CD4-positive, alpha-beta T cell (primary cell): Measurements from ENCODE around the gene PRKN. TPM values are rescaled to one million over a fixed set of nuclear protein-coding genes. Genes with fewer than 3 reads are reported as not detected.

Experiments used
- ATAC-seq: fragments of 200-7000 bp; cut with Tn5 transposase; one replicate; pipeline ENCODE4 v1.10.0; 2022; ENCODE audit warnings: mild to moderate bottlenecking; ENCODE audit not compliant: poor library complexity
- CTCF ChIA-PET: fragments of 350-600 bp; sonication (Branson Sonifier 250); formaldehyde crosslinking; loops from one replicate; lab custom pipeline; 2021; ENCODE audit warnings: antibody characterized with exemption, inconsistent platforms; lab: Charles Lee
- POLR2A ChIA-PET: fragments of 350-600 bp; sonication (Branson Sonifier 250); formaldehyde crosslinking; loops from one replicate; lab custom pipeline; 2021; ENCODE audit warnings: antibody characterized with exemption, inconsistent platforms; lab: Charles Lee
- DNase-seq, 14 experiments: peaks; one replicate each; pipeline ENCODE4 v3.0.0-alpha.2; 2013 to 2020; ENCODE audit warnings: mixed read lengths in 2 of 14
- H3K27ac ChIP-seq, 2 donors: one replicate each; pipeline versions ENCODE4 v1.5.1 to v1.7.0; 2013; ENCODE audit warnings: low read length in 2 of 2, low read depth in 1 of 2, mild to moderate bottlenecking in 1 of 2
- H3K27me3 ChIP-seq, 2 experiments: 1 replicate in 1 of 2; 2 replicates in 1 of 2; pipeline versions ENCODE4 v1.6.1 to v1.7.0; 2013; ENCODE audit warnings: low read length in 2 of 2, control low read depth in 1 of 2, mild to moderate bottlenecking in 1 of 2, moderate library complexity in 1 of 2; ENCODE audit not compliant: insufficient read depth in 2 of 2, control insufficient read depth in 1 of 2
- H3K36me3 ChIP-seq: one replicate; pipeline ENCODE4 v1.6.1; 2013; ENCODE audit warnings: low read length, control low read depth; ENCODE audit not compliant: insufficient read depth
- H3K4me1 ChIP-seq: one replicate; pipeline ENCODE4 v1.6.1; 2013; ENCODE audit warnings: low read length, control low read depth; ENCODE audit not compliant: insufficient read depth
- H3K4me3 ChIP-seq: one replicate; pipeline ENCODE4 v1.5.1; 2013; ENCODE audit warnings: mild to moderate bottlenecking, low read length, moderate library complexity
- H3K9me3 ChIP-seq, 2 experiments: 1 replicate in 1 of 2; 2 replicates in 1 of 2; pipeline versions ENCODE4 v1.6.1 to v1.7.0; 2013; ENCODE audit warnings: low read length in 2 of 2, mild to moderate bottlenecking in 2 of 2, control low read depth in 1 of 2, moderate library complexity in 1 of 2; ENCODE audit not compliant: control insufficient read depth in 1 of 2, insufficient read depth in 1 of 2
- H3K27ac Mint-ChIP-seq: one replicate; pipeline ENCODE4 v1.8.0; 2020; ENCODE audit warnings: mixed read lengths
- H3K27me3 Mint-ChIP-seq: one replicate; pipeline ENCODE4 v1.8.0; 2021; ENCODE audit warnings: mixed read lengths
- H3K36me3 Mint-ChIP-seq: one replicate; pipeline ENCODE4 v1.8.0; 2021; ENCODE audit warnings: low read depth, mixed read lengths
- H3K4me1 Mint-ChIP-seq: one replicate; pipeline ENCODE4 v1.8.0; 2021; ENCODE audit warnings: low read depth, mixed read lengths
- H3K4me3 Mint-ChIP-seq: one replicate; pipeline ENCODE4 v1.8.0; 2020; ENCODE audit warnings: mild to moderate bottlenecking, mixed read lengths
- H3K9me3 Mint-ChIP-seq: one replicate; pipeline ENCODE4 v1.8.0; 2020; ENCODE audit warnings: mixed read lengths
- intact Hi-C, 2 experiments: fragments of 100-400 bp; cut with DNase I in 1 of 2; cut with micrococcal nuclease in 1 of 2; formaldehyde crosslinking; loops; one replicate each; pipeline versions ENCODE4 v1.15.1 to v1.9.0; 2023 to 2025; cut with DNase I, micrococcal nuclease
- total RNA-seq, 174 experiments: library from RNA in 2 of 174; stranded (reverse) in 2 of 174; gene quantifications; one replicate each; pipeline ENCODE4 v1.2.3 and lab custom pipeline; 2021 to 2026
- TF ChIP-seq, protein P1 (sequence below): fragments of 200-600 bp; IDR thresholded peaks from one replicate; pipeline ENCODE4 v1.8.0; 2022; ENCODE audit warnings: antibody characterized with exemption, mild to moderate bottlenecking

The PRKN gene
- total RNA-seq, 2 experiments from 2014 or later = 5.2 to 5.4 TPM

DNA sequence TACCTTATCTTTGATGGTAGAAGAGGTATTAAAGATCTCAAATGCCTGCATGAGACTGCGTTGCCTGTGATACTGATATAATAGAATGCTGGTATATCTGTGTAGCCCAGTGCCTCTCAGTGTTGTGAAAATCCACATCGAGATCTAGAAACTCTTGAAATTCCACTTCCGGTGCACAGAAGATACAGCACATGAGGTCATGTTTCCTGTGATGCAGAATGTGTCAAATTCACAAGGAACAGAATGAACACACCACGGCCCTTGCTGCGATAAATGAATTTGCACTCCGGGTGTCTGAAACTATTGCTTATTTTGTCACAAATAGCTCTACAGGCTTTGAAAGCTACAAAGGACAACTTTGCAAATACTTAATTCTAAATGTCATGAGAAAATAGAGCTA, 765.8 kb downstream of the PRKN start:
- Mint-ChIP-seq H3K27me3 (no peaks in the 10 kb centered on the region), H3K27ac (no peak overlapping the region), H3K4me1 (no peaks in the 10 kb centered on the region), H3K4me3 (no peak overlapping the region), H3K36me3 (no peaks in the 10 kb centered on the region), H3K9me3 (no peaks in the 10 kb centered on the region)
- Histone ChIP-seq H3K4me1 (no peaks in the 10 kb centered on the region), H3K27ac (no peak overlapping the region), H3K9me3 (no peaks in the 10 kb centered on the region), H3K36me3 (no peaks in the 10 kb centered on the region), H3K27me3 (no peaks in the 10 kb centered on the region), H3K4me3 (no peak overlapping the region)
- ChIA-PET CTCF (no interaction called here), POLR2A (no interaction called here)
- TF ChIP-seq, protein P1, sequence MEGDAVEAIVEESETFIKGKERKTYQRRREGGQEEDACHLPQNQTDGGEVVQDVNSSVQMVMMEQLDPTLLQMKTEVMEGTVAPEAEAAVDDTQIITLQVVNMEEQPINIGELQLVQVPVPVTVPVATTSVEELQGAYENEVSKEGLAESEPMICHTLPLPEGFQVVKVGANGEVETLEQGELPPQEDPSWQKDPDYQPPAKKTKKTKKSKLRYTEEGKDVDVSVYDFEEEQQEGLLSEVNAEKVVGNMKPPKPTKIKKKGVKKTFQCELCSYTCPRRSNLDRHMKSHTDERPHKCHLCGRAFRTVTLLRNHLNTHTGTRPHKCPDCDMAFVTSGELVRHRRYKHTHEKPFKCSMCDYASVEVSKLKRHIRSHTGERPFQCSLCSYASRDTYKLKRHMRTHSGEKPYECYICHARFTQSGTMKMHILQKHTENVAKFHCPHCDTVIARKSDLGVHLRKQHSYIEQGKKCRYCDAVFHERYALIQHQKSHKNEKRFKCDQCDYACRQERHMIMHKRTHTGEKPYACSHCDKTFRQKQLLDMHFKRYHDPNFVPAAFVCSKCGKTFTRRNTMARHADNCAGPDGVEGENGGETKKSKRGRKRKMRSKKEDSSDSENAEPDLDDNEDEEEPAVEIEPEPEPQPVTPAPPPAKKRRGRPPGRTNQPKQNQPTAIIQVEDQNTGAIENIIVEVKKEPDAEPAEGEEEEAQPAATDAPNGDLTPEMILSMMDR = no peak
- no peak for ATAC-seq
- intact Hi-C loops = no loop called here
- peak in 1 of 14 experiments; percentile 1 for DNase-seq

DNA sequence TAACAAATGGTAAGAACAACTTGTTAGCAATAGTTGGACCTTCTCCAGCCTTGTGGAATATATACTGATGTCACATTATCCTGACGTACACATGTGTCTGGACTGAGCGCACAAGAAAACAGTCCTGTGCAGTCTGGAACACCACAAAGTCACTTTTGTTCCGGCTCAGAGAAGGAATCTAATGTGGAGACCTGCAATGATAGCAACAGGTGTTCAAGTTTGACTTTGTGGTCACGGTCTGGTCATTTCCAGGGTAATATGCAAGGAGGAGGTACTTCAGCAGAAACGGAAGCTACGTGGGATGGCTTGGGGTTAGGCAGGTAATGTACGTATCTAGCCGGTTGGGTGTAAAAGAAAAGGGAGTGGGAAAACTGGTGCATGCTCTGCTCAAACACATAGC, 766.5 kb downstream of the PRKN start:
- POLR2A ChIA-PET = no interaction called here
- Mint-ChIP-seq H3K27me3 (no peaks in the 10 kb centered on the region), H3K4me3 (no peak overlapping the region), H3K9me3 (no peaks in the 10 kb centered on the region), H3K27ac (no peak overlapping the region), H3K36me3 (no peaks in the 10 kb centered on the region), H3K4me1 (no peaks in the 10 kb centered on the region)
- Histone ChIP-seq H3K9me3 (no peaks in the 10 kb centered on the region), H3K4me1 (no peaks in the 10 kb centered on the region), H3K27ac (no peak overlapping the region), H3K27me3 (no peaks in the 10 kb centered on the region), H3K36me3 (no peaks in the 10 kb centered on the region), H3K4me3 (no peak overlapping the region)
- CTCF ChIA-PET = no interaction called here
- intact Hi-C loops = no loop called here
- DNase-seq (no peak), ATAC-seq (no peak)
- TF ChIP-seq, protein P1 = no peak

GRCh38 chr6:161959072-161959471, 768.5 kb downstream of the PRKN start:
- Histone ChIP-seq H3K27ac (no peak overlapping the region), H3K4me1 (no peaks in the 10 kb centered on the region), H3K27me3 (no peaks in the 10 kb centered on the region), H3K4me3 (no peak overlapping the region), H3K36me3 (no peaks in the 10 kb centered on the region), H3K9me3 (no peaks in the 10 kb centered on the region)
- H3K27ac Mint-ChIP-seq = no peak overlapping the region
- H3K36me3 Mint-ChIP-seq = no peaks in the 10 kb centered on the region
- no peak for DNase-seq
- POLR2A ChIA-PET = no interaction called here
- no peaks in the 10 kb centered on the region for H3K4me1 Mint-ChIP-seq
- no peak overlapping the region for H3K4me3 Mint-ChIP-seq
- CTCF ChIA-PET = no interaction called here
- no peaks in the 10 kb centered on the region for H3K9me3 Mint-ChIP-seq
- no peaks in the 10 kb centered on the region for H3K27me3 Mint-ChIP-seq
- TF ChIP-seq, protein P1 = no peak
- intact Hi-C loops = no loop called here
- ATAC-seq = no peak
